Measurements from ENCODE around the gene TRAF3IP1.

TRAF3IP1 gene

DNA sequence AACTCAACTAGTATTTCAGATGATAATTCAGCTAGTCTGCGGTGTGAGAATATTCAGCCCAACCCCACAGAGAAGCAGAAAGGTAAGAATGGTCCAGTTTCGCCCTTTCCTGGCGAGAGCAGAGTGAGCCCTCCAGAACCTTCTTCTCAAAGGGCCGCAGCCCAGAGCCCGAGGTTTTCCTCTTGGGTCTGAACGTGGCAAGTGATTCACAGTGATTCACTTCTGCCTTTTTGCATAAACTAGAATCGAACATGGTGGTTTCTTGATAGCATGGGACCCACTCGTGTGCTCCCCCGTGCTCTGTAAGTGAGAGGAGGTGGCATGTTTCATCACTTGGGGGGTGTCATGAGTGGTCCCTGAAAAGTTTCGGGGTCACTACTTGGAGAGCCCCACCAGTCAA lies 24.2 kb downstream of the TRAF3IP1 start:
- Histone ChIP-seq H3K4me3 (ENCODE audit: low read length) (no peak overlapping the region), H2AFZ (ENCODE audit: low read depth, low read length) (no peak overlapping the region), H3K27me3 (ENCODE audit: insufficient read depth, low read length) (no peaks in the 10 kb centered on the region), H3K36me3 (ENCODE audit: insufficient read depth, low read length) (peaks cover 3% of the 10 kb centered on the region), H3K9me3 (ENCODE audit: low read length) (no peaks in the 10 kb centered on the region), H3K4me1 (ENCODE audit: insufficient read depth, low read length) (no peaks in the 10 kb centered on the region)

DNA sequence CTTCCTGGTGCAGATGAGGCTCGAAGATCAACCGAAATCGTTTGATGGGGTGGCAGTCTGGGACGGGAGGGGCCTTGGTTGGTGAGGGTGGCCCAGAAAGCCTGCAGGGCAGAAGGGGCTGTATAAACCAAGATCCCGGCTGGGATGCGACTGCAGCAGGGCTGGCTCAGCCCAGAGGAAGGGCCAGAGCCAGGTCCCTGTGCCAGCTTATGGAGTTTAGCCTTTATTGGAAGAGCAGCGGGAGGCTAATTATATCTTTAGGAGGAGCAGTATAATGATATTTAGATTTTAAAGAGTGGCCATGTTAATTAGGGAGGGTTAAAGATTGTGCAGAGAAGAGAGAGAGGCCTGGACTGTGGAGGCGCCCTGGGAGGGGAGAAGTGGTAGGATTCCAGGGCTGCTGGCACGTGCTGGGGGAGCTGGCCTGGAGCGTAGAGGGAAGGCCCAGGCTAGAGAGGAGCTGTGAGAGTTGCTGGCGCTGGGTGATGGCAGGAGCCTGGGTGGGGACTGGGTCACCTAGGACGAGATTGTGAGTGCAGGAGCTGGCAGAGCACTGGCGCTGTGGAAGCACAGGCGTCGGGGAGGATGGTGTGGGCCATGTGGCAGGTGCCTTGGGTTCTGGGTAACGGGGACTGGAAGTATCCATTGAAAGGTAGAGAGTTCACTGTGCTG lies 25.1 kb downstream of the TRAF3IP1 start:
- H3K9me3 ChIP-seq (ENCODE audit: low read length): no peaks in the 10 kb centered on the region
- no peak overlapping the region for H3K4me3 ChIP-seq (ENCODE audit: low read length)
- H3K27me3 ChIP-seq (ENCODE audit: insufficient read depth, low read length): no peaks in the 10 kb centered on the region
- no peaks in the 10 kb centered on the region for H3K4me1 ChIP-seq (ENCODE audit: insufficient read depth, low read length)
- peaks cover 6% of the 10 kb centered on the region for H3K36me3 ChIP-seq (ENCODE audit: insufficient read depth, low read length)
- no peak overlapping the region for H2AFZ ChIP-seq (ENCODE audit: low read depth, low read length)

- Histone ChIP-seq H3K4me1 (ENCODE audit: insufficient read depth, low read length) (no peaks in the 10 kb centered on the region), H3K27me3 (ENCODE audit: insufficient read depth, low read length) (no peaks in the 10 kb centered on the region), H2AFZ (ENCODE audit: low read depth, low read length) (no peak overlapping the region), H3K4me3 (ENCODE audit: low read length) (no peak overlapping the region), H3K36me3 (ENCODE audit: insufficient read depth, low read length) (peaks cover 6% of the 10 kb centered on the region), H3K9me3 (ENCODE audit: low read length) (no peaks in the 10 kb centered on the region)
Observed at GRCh38 chr2:238346544-238346943, 26.2 kb downstream of the TRAF3IP1 start.

DNA sequence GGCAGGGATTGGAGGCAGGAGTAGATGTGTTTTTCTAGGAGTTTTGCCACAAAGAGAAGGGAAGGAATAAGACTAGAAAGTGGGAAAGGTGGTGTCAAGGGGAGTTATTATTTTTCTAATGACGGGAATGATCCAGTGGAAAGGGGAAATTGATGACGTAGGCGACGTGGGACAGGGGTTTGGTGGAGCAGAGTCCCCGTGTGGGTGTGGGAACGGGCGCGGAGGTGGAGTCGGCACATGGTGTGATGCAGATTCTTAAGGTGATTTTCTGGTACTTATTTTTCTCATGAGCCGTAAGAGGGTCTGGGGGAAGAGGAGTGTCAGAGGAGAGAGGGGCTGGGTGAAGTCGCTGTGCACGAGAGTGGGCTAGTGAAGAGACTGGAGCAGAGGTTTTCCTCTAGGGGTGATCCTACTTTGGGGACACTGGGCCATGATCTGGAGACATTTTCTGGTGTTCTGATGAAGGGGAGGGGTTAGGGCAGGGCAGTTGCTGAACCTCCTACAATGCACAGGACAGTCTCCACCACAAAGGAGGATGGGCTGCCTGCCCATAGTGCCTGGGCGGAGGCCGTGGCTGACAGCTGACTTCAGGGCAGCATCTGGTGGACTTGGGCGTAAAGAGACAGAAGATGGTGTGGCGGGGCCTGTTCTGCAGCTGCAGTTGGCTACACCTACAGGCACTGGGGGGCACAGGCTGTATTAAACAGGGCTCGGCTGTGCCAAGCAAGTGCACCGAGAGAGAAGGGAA lies 30.0 kb downstream of the TRAF3IP1 start:
- Histone ChIP-seq H3K4me1 (ENCODE audit: insufficient read depth, low read length) (no peaks in the 10 kb centered on the region), H2AFZ (ENCODE audit: low read depth, low read length) (no peak overlapping the region), H3K9me3 (ENCODE audit: low read length) (no peaks in the 10 kb centered on the region), H3K36me3 (ENCODE audit: insufficient read depth, low read length) (peaks cover 25% of the 10 kb centered on the region), H3K27me3 (ENCODE audit: insufficient read depth, low read length) (no peaks in the 10 kb centered on the region), H3K4me3 (ENCODE audit: low read length) (no peak overlapping the region)

GRCh38 chr2:238351315-238351714 lies 31.0 kb downstream of the TRAF3IP1 start:
- Histone ChIP-seq H3K36me3 (ENCODE audit: insufficient read depth, low read length) (peaks cover 29% of the 10 kb centered on the region), H3K4me3 (ENCODE audit: low read length) (no peak overlapping the region), H3K9me3 (ENCODE audit: low read length) (no peaks in the 10 kb centered on the region), H2AFZ (ENCODE audit: low read depth, low read length) (no peak overlapping the region), H3K27me3 (ENCODE audit: insufficient read depth, low read length) (no peaks in the 10 kb centered on the region), H3K4me1 (ENCODE audit: insufficient read depth, low read length) (no peaks in the 10 kb centered on the region)

GRCh38 chr2:238352361-238352760 lies 32.0 kb downstream of the TRAF3IP1 start:
- Histone ChIP-seq H3K27me3 (ENCODE audit: insufficient read depth, low read length) (no peaks in the 10 kb centered on the region), H3K4me1 (ENCODE audit: insufficient read depth, low read length) (no peaks in the 10 kb centered on the region), H3K9me3 (ENCODE audit: low read length) (no peaks in the 10 kb centered on the region), H3K36me3 (ENCODE audit: insufficient read depth, low read length) (peaks cover 32% of the 10 kb centered on the region), H3K4me3 (ENCODE audit: low read length) (no peak overlapping the region), H2AFZ (ENCODE audit: low read depth, low read length) (no peak overlapping the region)

GRCh38 chr2:238358769-238359168 lies 38.5 kb downstream of the TRAF3IP1 start:
- Histone ChIP-seq H3K4me1 (ENCODE audit: insufficient read depth, low read length) (peaks cover 4% of the 10 kb centered on the region), H3K27me3 (ENCODE audit: insufficient read depth, low read length) (no peaks in the 10 kb centered on the region), H2AFZ (ENCODE audit: low read depth, low read length) (no peak overlapping the region), H3K36me3 (ENCODE audit: insufficient read depth, low read length) (peaks cover 27% of the 10 kb centered on the region), H3K4me3 (ENCODE audit: low read length) (no peak overlapping the region), H3K9me3 (ENCODE audit: low read length) (peaks cover 4% of the 10 kb centered on the region)

- Histone ChIP-seq H3K9me3 (ENCODE audit: low read length) (peaks cover 4% of the 10 kb centered on the region), H3K4me3 (ENCODE audit: low read length) (no peak overlapping the region), H2AFZ (ENCODE audit: low read depth, low read length) (no peak overlapping the region), H3K36me3 (ENCODE audit: insufficient read depth, low read length) (peaks cover 24% of the 10 kb centered on the region), H3K4me1 (ENCODE audit: insufficient read depth, low read length) (peaks cover 4% of the 10 kb centered on the region), H3K27me3 (ENCODE audit: insufficient read depth, low read length) (no peaks in the 10 kb centered on the region)
Observed at GRCh38 chr2:238359403-238359802, 39.1 kb downstream of the TRAF3IP1 start.

DNA sequence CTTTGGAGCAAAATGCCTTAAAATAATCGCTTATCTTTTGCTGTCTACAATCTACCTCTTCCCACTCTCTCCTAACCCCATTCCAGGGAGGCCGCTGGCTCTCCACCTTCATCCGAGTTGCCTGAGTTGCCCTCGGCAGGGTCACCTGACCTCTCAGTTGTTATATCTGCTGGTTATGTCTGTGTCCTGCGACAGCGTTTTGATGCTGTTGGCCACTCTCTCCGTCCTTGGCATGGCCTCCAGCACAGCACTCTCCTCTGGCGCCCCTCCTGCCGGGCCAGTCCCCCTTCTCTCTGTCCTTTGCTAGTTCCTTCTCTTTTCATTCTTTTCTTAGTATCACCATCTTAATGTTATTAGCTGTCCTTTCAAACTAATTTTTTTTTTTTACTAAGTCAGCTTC lies 41.6 kb downstream of the TRAF3IP1 start:
- H3K4me1 ChIP-seq (ENCODE audit: insufficient read depth, low read length): peaks cover 4% of the 10 kb centered on the region
- H2AFZ ChIP-seq (ENCODE audit: low read depth, low read length): no peak overlapping the region

GRCh38 chr2:238362626-238363025 lies 42.3 kb downstream of the TRAF3IP1 start:
- H3K36me3 ChIP-seq (ENCODE audit: insufficient read depth, low read length): peaks cover 12% of the 10 kb centered on the region
- no peaks in the 10 kb centered on the region for H3K27me3 ChIP-seq (ENCODE audit: insufficient read depth, low read length)
- peaks cover 2% of the 10 kb centered on the region for H3K4me1 ChIP-seq (ENCODE audit: insufficient read depth, low read length)
- peaks cover 4% of the 10 kb centered on the region for H3K9me3 ChIP-seq (ENCODE audit: low read length)
- H2AFZ ChIP-seq (ENCODE audit: low read depth, low read length): no peak overlapping the region
- H3K4me3 ChIP-seq (ENCODE audit: low read length): no peak overlapping the region

More for the DNA sequence above, 41.6 kb downstream of the TRAF3IP1 start:
- peaks cover 15% of the 10 kb centered on the region for H3K36me3 ChIP-seq (ENCODE audit: insufficient read depth, low read length)
- no peak overlapping the region for H3K4me3 ChIP-seq (ENCODE audit: low read length)
- peaks cover 4% of the 10 kb centered on the region for H3K9me3 ChIP-seq (ENCODE audit: low read length)
- H3K27me3 ChIP-seq (ENCODE audit: insufficient read depth, low read length): no peaks in the 10 kb centered on the region

- Histone ChIP-seq H3K4me1 (ENCODE audit: insufficient read depth, low read length) (no peaks in the 10 kb centered on the region), H3K27me3 (ENCODE audit: insufficient read depth, low read length) (no peaks in the 10 kb centered on the region), H2AFZ (ENCODE audit: low read depth, low read length) (no peak overlapping the region), H3K36me3 (ENCODE audit: insufficient read depth, low read length) (no peaks in the 10 kb centered on the region), H3K4me3 (ENCODE audit: low read length) (no peak overlapping the region), H3K9me3 (ENCODE audit: low read length) (no peaks in the 10 kb centered on the region)
Observed at GRCh38 chr2:238369591-238370040, 49.3 kb downstream of the TRAF3IP1 start.

GRCh38 chr2:238370094-238370822 lies 49.9 kb downstream of the TRAF3IP1 start:
- H3K4me3 ChIP-seq (ENCODE audit: low read length): no peak overlapping the region
- H3K9me3 ChIP-seq (ENCODE audit: low read length): no peaks in the 10 kb centered on the region
- H3K4me1 ChIP-seq (ENCODE audit: insufficient read depth, low read length): no peaks in the 10 kb centered on the region
- no peaks in the 10 kb centered on the region for H3K36me3 ChIP-seq (ENCODE audit: insufficient read depth, low read length)
- no peak overlapping the region for H2AFZ ChIP-seq (ENCODE audit: low read depth, low read length)
- no peaks in the 10 kb centered on the region for H3K27me3 ChIP-seq (ENCODE audit: insufficient read depth, low read length)

GRCh38 chr2:238370823-238371372 lies 50.6 kb downstream of the TRAF3IP1 start:
- no peaks in the 10 kb centered on the region for H3K4me1 ChIP-seq (ENCODE audit: insufficient read depth, low read length)
- no peaks in the 10 kb centered on the region for H3K36me3 ChIP-seq (ENCODE audit: insufficient read depth, low read length)
- H3K27me3 ChIP-seq (ENCODE audit: insufficient read depth, low read length): no peaks in the 10 kb centered on the region
- H2AFZ ChIP-seq (ENCODE audit: low read depth, low read length): no peak overlapping the region
- H3K9me3 ChIP-seq (ENCODE audit: low read length): no peaks in the 10 kb centered on the region
- no peak overlapping the region for H3K4me3 ChIP-seq (ENCODE audit: low read length)

All from neuron (in vitro differentiated cells).